Activated CD4-positive, alpha-beta T cell treated with anti-CD3 and anti-CD28 coated beads, Interleukin-2, amount 50 U/mL, for 16 hours (primary cell): ENCODE results near the gene BLOC1S4.
"Not testable (repeated sequence)": the region's sequence is repeated elsewhere in the genome, so short reads cannot be mapped to it uniquely, and the experiment has no call there.

ENCODE experiments used
- DNase-seq: peaks from one replicate; pipeline ENCODE4 v3.0.0-alpha.2; 2020

The BLOC1S4 gene

DNA sequence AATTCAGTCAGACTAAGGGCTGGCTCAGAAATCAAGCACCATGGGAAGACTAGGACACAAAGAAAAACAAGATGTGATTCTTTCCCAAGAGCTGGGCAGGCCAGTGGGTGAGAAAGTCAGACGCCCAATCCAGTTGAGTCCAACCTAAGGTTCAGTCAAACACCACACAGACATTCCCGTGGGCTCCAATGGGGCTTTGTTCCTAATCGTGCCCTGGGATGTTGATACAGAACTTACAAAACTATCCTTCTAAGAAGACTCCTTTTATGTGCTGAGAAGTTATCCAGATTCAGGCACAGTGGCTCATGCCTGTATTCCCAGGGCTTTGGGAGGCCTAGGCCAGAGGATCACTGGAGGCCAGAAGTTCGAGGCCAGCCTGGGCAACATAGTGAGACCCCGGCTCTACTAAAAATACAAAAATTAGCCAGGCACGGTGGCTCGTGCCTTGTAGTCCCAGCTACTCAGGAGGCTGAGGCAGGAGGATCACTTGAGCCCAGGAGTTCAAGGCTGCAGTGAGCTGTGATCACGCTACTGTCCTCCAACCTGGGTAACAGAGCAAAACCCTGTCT, 3.7 kb downstream of the BLOC1S4 start:
- no peak for DNase-seq

DNA sequence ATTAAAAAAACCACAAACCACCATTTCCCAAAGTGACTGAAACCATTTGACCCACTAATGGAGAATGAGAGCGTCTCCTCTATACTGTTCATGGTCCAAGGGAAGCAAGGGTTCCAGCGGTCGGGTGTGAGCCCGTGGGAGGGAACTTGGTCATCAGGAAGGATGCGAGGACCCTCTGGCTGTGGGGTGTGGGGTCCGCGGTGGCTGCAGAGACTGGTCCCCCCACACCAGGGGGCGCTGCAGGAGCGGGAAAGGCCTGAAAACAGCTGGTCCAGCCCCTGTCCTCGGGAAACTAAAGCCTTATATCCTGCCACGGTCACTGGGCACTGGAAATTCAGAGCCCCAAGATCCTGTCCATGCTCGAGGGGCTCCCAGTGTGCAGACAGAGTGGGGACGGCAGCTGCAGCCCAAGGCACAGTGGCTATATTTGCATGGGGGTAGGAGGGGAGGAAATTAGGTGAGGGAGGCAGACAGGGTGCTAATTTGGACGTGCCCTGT, 4.3 kb downstream of the BLOC1S4 start:
- DNase-seq: peak; percentile 76

DNA sequence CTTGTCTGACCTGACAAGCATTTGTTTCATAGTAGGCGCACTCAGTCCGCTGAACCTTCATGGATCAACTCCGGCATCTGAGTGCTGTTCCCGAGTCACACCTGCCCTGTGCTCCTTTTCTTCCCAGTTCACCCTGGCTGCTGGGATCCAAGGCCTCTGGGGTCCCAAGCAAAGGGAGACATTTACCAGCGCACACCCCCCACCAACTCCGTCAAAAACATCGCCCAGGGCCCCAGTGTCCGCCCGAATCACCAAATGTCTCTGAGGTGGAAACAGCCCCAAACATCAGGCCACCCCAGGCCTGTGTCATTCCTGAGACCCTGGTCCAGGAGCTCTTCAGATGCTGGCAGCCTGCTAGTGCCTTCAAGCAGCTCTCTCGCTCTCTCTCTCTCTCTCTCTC, 5.1 kb downstream of the BLOC1S4 start:
- DNase-seq: no peak

DNA sequence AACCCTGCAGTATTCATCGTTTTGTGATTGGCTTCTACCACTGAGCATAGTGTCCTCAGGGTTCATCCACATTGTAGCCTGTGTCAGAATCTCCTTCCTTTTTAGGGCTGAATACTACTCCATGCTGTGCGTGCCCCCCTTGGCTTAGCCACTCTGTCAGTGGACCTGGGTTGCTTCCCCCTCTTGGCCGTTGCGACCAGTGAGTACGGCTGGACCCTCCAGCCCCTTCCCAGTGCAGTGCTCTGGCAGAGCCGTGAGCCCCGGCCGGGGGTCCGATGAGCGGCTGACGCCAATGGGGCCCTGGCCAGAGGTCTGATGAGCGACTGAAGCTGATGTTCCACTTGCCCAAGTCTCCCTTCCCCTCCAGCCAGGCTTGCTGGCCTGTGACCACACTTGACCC, 6.9 kb downstream of the BLOC1S4 start:
- no peak for DNase-seq

DNA sequence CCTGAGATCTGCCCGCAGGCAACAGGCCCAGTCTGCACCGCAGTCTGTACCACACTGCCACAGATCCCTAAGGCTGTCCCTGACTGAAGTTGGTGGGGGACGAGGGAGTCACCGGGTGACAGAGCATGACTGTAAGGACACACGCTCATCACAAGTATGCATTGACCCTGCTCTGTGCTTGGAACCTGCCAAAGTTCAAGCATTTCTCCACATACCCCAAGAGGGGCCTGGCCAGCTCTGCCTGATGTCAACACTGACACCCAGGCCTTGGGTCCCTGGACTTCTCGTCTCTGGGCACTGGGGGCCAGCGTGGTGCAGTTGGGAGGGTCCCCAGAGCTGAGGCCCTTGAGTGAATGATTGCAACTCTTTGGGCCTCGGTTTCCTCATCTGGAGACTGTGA, 7.9 kb downstream of the BLOC1S4 start:
- no peak for DNase-seq

DNA sequence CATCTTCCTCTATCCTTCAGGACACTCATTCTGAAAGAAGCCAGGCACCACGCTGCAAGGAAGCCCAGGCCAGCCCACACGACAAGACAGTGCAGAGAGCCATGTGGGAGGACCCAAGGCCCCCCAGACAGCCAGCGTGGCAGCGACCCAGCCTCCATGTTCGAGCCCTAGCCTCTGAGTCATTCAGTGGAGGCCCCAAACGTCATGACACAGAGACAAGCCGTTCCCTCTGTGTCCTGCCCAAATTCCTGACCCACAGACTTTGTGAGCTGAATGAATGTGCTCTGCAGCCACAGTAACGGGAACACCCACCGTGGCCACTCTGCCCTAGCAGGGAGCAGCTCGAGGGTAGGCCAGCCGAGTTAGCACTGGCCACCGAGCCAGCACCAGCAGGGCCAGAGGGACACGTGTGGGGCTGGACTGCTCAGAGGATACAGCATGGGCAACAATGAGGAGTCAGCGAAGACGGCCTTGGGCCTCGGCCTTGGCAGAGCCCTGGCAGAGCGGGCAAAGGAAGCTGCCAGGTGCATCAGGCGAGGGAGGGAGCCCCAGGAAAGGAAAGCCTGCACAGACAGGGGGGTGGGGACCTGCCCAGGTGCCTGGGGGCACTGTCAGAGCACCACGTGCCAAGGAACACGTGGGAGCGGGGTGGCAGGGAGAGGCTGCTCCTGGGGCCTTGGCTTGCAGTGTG, 8.6 kb downstream of the BLOC1S4 start:
- DNase-seq: no peak

DNA sequence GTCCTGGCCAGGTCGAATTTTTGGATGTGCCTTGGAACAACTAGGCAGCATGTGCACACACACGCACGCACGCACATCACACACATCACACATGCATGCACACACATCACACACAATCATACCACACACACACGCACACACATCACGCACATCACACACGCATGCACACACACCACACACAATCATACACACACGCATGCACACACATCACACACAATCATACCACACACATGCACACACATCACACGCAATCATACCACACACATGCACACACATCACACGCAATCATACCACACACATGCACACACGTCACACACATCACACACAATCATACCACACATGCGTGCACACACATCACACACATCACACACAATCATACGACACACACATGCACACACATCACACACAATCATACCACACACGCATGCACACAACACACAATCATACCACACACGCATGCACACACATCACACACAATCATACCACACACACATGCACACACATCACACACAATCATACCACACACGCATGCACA, 9.5 kb downstream of the BLOC1S4 start:
- not testable (repeated sequence) for DNase-seq

DNA sequence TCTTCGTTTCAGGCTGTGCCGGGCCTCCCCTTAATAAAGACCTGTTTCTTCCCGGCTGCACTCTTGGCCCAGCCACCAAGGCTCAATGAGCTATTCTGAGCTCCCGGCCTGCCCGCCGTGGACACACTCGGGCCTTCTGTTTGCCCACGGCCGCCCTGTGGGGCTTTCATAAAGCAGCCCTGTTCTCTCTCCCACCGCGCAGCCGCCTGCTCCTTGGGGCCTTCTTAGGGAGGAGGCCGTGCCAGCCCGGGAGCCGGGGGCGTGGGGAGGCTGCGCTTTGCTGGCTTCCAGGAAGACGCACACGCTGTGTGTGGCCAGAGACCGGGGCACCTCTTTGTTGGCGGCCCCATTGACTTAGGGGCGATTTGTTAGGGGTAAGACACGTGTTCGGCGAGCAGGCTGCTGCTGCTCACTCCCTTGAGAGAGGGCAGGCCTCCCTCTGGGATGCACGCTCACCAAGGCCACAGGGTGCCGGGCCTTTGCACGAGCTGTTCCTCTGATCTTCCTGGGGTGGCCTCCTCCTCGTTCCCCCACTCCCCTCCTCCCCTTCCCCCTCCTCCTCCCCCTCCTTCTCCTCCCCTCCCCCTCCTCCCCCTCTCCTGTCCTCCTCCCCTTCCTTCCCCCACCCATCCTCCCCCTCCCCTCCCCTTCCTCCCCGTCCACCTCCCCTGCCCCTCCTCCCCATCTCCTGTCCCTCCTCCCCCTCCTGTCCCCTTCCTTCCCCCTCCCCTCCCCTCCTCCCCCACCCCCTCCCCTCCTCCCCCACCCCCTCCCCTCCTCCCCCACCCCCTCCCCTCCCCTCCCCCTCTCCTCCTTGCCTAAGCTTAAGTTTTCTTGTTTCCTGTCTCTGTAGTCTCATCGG, 11.3 kb downstream of the BLOC1S4 start:
- DNase-seq: no peak

DNA sequence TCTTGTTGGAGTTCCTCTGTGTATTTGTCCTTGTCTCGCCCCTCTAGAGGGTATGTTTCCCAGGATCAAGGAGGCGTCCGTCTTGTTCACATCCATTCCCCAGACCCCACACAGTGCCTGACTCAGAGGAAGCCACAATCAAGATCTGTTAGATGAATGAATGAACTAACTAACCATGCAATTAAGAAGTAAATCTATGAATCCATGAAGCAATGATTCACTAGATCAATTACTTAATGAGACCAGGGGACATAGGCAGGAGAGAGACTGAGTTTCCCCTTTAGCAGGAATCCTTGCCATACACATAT, 11.9 kb downstream of the BLOC1S4 start:
- DNase-seq: no peak

DNA sequence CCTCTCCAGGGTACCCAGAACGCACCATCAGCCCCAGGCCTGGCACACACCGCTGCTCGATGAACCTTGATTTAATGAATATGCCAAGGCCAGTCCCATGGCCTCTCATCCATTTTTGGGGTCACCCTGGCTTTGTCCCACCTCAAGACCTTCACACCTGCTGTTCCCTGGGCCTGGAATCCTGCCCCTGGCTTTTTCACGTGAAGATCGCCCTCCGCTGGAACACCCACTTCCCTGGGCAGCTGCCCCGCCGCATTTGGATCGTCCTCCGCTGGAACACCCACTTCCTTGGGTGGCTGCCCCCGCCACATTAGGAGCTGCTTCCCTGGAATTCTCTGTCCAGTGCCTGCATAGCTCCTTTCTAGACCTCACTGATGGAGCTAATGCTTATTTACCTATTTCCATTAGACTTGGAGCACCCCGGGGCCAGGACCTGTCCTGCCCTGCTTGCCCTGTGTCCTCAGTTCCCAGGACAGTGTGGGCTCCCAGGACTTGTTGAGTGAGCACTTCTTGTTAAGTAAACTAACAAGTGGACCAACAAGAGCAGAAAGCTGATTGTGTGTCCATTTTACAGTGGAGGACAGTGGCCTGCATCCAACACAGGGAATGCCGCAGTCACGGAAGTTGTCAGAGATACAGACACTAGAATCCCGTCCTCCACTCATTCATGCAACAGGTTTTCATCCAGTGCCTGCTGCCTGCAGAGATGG, 12.5 kb downstream of the BLOC1S4 start:
- no peak for DNase-seq

DNA sequence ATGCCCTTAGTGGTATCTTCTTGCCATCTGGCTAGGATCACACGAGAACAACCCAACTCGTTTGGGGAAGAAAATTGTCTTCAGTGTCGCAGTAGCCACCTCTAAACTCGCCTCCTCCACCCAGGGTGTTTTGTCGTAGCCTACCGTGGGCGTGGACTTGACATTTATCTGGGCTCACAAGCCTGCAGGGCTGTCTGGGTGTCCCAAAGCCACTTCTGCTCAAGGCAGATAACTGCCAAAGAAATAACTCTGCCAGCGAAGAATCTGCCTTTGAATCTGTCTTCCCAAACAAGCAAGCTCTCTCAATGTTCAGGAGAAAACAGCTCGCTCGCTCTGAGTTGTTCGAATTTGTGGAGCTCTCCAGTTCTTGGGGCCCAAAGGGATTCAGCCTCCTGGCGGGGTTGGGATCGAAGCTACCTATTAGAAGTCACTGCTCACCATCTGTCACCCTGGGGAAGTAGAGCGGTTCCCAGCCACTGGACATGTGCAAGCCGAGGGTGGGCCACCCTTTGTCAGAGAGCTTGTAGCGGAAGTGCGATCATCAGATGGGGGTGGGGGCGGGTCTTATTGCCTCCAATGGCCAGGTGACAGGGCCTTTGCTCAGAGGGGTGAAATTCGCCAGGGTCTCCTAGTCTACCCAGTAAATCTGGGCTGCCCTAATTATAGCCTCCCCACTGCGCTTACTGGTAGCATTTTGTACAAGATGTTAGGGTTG, 14.8 kb downstream of the BLOC1S4 start:
- no peak for DNase-seq

DNA sequence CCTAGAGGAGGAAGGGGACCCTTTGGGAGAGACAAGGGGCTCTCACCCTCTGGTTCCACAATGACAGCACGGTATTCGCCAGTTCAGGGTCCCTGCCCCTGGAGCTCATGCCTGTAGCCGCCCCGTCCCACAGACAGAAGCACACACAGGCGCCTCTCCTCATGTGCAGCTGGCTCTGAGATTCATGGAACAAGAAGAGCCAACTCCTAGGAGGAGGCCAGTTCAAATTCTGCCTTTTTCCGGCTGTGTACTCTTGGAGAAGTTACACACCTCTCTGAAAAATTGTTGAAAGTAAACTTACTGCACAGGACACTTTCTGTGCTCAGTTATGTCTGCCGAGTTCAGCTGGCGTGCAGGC, 15.3 kb downstream of the BLOC1S4 start:
- no peak for DNase-seq

DNA sequence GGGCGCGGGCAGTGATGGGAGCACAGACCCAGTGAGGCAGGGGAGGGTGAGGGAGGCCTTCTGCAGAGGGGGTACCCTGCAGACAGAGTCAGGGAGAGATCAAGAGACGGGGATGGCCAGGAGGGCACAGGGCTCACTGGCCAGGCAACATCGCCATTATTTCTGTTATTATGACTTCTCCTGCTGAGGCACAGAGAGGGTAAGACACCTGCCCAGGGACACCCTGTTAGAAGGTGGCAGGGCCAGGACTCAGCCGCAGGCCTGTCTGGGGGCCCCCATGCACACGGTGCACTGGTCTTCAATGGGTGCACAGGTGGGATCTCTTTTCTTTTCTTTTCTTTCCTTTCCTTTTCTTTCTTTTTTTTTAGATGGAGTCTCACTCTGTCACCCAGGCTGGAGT, 15.8 kb downstream of the BLOC1S4 start:
- DNase-seq: no peak

DNA sequence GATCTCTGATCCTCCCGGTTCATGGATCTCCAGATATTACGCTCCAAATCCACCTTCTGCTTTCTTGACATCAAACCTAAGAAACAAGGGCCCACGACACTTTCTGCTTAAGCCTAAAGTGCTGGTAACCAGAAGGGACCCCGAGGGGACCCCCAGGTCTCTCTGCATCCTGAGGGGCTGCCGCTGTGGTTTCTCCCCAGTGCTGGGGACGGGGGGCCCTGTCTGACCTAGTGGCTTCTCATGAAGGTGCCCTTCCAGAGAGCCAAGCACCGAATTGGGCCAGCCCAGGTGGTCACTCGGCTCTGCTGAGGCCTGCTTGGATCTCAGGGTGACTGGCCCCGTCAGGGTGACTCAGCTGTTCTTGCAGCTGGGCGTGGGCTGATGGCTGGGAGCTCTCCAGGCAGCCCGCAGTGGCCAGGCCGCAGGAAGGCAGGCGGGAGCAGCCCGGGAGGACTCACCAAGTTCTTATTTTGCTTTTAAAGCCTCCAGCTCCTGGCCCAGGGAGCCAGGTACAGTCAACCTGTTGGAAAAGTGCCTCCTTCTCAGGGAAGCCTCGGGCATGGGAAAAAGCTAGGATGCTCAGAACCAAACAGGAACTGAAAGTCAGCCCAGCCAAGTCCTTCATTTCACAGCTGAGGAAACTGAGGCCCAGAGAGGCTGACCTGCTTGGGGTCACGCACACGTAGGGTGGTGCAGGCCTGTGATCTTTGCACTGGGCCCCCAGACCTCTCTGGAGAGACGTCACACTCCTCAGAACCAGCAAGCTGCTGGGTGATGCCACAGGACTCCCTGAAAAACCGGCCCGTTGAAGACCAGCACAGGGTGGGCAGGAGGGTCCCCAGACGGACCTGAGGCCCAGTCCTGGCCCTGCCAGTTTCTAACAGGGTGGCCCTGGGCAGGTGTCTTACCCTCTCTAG, 16.7 kb downstream of the BLOC1S4 start:
- DNase-seq: no peak

DNA sequence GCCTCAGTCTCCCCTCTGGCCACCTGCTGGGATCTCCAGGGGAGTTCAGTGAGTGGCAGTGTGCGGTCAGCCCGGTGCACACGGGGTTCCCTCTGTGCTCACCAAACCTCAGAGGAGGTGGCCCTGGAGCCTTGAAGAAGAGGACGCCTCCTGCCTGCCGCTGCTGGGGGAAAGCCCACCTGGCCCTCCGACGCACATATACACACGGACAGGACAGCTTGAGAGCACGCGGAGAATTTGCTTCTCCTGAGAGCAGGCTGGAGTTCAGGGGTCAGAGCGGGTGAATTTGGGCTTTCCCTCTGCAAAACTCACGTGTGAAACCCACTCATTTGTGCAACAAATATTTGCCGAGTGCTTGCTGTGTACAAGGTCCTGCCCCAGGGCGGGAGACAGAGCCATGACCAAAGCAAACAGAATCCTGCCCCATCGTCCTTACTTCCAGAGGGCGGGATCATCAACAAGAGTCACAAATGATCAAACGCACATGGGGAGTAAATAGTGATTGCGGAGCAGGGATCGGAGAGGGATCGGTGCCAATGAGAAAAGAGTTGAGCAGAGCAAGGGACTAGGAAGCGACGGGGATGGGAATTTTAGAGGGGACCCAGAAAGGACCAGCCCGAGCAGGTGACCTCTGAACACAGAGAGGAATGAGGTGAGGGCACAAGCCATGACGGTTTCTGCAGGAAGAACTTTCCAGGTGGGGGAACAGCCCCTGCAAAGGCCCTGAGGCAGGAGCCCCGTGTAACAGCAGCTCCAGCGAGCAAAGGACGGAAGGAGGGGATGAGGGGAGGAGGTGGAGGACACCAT, 17.6 kb downstream of the BLOC1S4 start:
- DNase-seq: no peak

DNA sequence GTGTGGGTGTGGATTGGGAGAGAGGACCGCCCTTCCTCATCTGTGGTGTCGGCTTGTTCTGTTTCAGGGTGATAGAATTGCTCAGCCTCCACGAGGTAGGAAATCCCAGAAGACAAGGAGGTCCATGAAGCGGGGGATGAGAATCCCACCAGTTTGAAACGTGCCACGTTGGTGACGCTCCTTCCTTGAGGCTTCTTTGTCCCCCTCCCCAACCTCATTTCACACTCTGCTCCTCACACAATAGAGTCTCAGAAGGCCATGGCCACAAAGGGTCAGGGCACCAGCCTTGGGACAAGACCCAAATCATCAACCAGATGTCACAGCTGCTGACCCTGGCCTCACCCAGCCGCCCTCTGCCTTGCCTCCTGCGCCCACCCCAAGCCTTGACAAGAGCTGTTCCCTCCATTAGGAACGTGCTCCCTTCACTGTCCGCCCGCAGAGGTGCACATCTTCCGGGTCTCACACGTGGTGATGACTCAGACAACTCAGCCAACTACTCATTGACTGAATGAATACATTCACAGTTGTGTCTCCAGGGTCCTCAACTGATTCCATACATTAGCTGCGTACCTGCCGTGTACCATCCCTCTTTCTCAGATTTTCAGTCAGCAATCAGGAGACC, 18.3 kb downstream of the BLOC1S4 start:
- DNase-seq: no peak

DNA sequence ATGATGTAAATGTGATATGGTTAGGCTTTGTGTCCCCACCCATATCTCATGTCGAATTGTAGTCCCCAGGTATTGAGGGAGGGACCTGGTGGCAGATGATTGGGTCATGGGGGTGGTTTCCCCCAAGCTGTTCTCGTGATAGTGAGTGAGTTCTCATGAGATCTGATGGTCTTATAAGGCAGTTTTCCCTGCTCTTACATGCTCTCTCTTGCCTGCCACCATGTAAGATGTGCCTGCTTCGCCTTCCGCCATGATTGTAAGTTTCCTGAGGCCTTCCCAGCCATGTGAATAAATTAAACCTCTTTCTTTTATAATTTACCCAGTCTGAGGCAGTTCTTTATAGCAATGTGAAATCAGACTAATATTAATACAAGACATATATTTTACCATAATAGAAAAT, 23.9 kb downstream of the BLOC1S4 start:
- no peak for DNase-seq

DNA sequence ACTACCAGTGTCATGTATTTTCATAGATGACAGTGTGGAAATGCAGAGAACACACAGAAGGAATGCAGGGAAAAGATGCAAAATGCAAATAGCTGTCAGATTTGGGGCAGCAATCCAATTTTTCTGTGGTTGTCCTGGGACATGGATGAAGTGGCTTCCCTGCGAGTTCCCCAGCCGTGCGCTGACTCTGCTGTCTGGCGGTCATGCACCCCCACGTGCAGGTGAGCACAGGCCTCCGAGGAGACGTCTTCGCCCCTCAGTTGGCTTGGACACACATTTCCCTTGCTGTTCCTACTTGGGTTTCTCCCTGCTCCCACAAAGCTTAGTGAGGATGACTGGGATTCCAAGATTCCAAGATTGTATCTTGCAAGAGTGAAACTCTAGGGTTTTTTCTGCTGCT, 24.4 kb downstream of the BLOC1S4 start:
- no peak for DNase-seq

DNA sequence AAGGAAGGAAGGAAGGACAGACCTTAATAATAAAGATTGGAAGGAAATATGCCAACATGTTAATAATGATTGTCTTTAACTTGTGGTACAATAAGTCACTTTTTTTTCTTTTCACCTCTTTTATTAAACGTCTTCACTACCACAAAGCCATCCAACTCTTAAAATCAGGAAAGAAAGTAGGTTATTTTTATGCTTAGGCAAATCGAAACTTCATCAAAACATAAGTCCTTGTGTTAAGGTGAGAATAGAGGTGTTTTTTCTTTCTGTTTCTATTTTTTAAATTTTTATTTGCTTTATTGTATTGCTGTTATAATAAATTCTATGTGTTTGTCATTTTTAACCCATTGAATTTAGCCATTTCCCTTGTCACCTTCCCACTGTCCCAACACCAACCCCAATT, 26.5 kb downstream of the BLOC1S4 start:
- DNase-seq: peak; percentile 18

DNA sequence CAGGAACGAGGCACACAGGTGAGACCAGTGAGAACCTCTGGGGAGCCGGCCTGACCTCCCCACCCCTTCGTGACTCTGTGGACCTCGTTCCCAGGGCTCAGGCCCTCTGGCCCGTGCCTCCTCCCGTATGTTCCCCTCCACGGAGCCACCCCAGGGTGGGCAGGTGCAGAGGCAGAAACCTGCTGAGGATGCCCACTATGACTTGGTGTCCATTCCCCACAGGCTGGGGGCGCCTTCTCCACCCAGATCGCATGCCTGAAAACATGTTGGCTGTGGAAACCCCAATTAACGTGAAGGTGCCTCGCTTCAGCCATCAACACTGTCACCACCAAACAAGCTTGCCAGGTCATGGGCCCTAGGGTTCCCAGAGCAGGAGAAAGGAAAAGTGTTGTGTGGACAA, 27.0 kb downstream of the BLOC1S4 start:
- no peak for DNase-seq
